K562 (cell line): ENCODE results near the gene HSPB6. TPM values are rescaled to one million over a fixed set of nuclear protein-coding genes. Genes with fewer than 3 reads are reported as not detected.

Experiments used
- ATAC-seq: fragments of 200-7000 bp; cut with Tn5 transposase; 3 replicates; pipeline ENCODE4 v1.9.1; 2020; ENCODE audit warnings: moderate library complexity
- BruUV-seq: library from RNA; stranded (reverse); fragments of 400-500 nt; replicated peaks from 2 replicates; lab custom pipeline; 2021; lab: Mats Ljungman, UMichigan
- CTCF ChIA-PET: fragments of 300-600 bp; formaldehyde crosslinking; extraction: SDS; loops from one replicate; lab custom pipeline; 2021; ENCODE audit warnings: low intra/inter-chr PET ratio; lab: Yijun Ruan, JAX
- POLR2A ChIA-PET: fragments of 300-600, 350-650 bp; sonication (Branson Sonifier 250); formaldehyde crosslinking; extraction: SDS; loops from one replicate; lab custom pipeline; 2021; ENCODE audit warnings: antibody characterized with exemption, inconsistent platforms; lab: Yijun Ruan, JAX
- DNase-seq, 4 experiments: peaks; one replicate each; pipeline versions ENCODE4 v3.0.0 to v3.0.0-alpha.2; 2011 to 2018; ENCODE audit warnings: low spot score in 3 of 4, mixed read lengths in 3 of 4; ENCODE audit errors: extremely low read depth in 1 of 4
- FAIRE-seq: peaks from 2 replicates; lab custom pipeline; 2011; peaks lifted over from hg19 to GRCh38; lab: Jason Lieb, UNC
- H2AFZ ChIP-seq: 2 replicates; pipeline ENCODE4 v1.6.0; 2011; ENCODE audit warnings: low read depth, low read length, control low read depth, inconsistent platforms
- H3K27ac ChIP-seq: fragments of 200-600 bp; 3 replicates; pipeline ENCODE4 v1.8.0; 2011; ENCODE audit warnings: low read depth, mild to moderate bottlenecking, control low read depth, inconsistent platforms, low read length, moderate library complexity, mixed read lengths; ENCODE audit errors: extremely low read depth
- H3K27me3 ChIP-seq, 2 experiments: fragments of 300-600 bp in 1 of 2; 2 replicates in 1 of 2; 3 replicates in 1 of 2; pipeline versions ENCODE4 v1.6.0 to v1.8.0; 2011; ENCODE audit warnings: inconsistent platforms in 2 of 2, low read length in 2 of 2, mild to moderate bottlenecking in 1 of 2, mixed read lengths in 1 of 2, moderate library complexity in 1 of 2; ENCODE audit not compliant: control insufficient read depth in 2 of 2, insufficient read depth in 2 of 2
- H3K36me3 ChIP-seq: fragments of 300-600 bp; 3 replicates; pipeline ENCODE4 v1.8.0; 2011; ENCODE audit warnings: mild to moderate bottlenecking, low read length, inconsistent platforms; ENCODE audit not compliant: control insufficient read depth, insufficient read depth
- H3K4me1 ChIP-seq, 2 experiments: fragments of 200-600 bp in 1 of 2; replicated peaks in 1 of 2; 2 replicates in 1 of 2; 3 replicates in 1 of 2; pipeline versions ENCODE4 v1.5.1 to v1.8.0; 2011; ENCODE audit warnings: inconsistent platforms in 2 of 2, low read length in 2 of 2, mild to moderate bottlenecking in 1 of 2, mixed read lengths in 1 of 2, moderate library complexity in 1 of 2; ENCODE audit not compliant: control insufficient read depth in 2 of 2, insufficient read depth in 2 of 2
- H3K4me2 ChIP-seq: 2 replicates; pipeline ENCODE4 v1.6.1; 2011; ENCODE audit warnings: low read length, control low read depth, inconsistent platforms, mixed read lengths; ENCODE audit not compliant: insufficient read depth
- H3K4me3 ChIP-seq: fragments of 200-600 bp; sonication (generic), shearing (Covaris generic); 2 replicates; pipeline ENCODE4 v1.5.1; 2016; ENCODE audit warnings: control low read depth, inconsistent platforms
- H3K79me2 ChIP-seq: fragments of 200-600 bp; 3 replicates; pipeline ENCODE4 v1.8.0; 2011; ENCODE audit warnings: low read length, inconsistent platforms; ENCODE audit not compliant: control insufficient read depth, insufficient read depth
- H3K9ac ChIP-seq, 2 experiments: 2 replicates each; pipeline versions ENCODE4 v1.6.0 to v1.6.1; 2011; ENCODE audit warnings: low read depth in 2 of 2, low read length in 2 of 2, control low read depth in 1 of 2, inconsistent platforms in 1 of 2, mild to moderate bottlenecking in 1 of 2, mixed read lengths in 1 of 2; ENCODE audit not compliant: insufficient read depth in 1 of 2
- H3K9me1 ChIP-seq: one replicate; pipeline ENCODE4 v1.6.0; 2011; ENCODE audit warnings: inconsistent platforms, mild to moderate bottlenecking, low read length, moderate library complexity; ENCODE audit not compliant: control insufficient read depth, insufficient read depth
- H3K9me3 ChIP-seq: replicated peaks from 2 replicates; pipeline ENCODE4 v1.5.1; 2011; ENCODE audit warnings: low read depth, low read length, inconsistent platforms; ENCODE audit not compliant: control insufficient read depth, insufficient read depth
- H4K20me1 ChIP-seq: replicated peaks from 2 replicates; pipeline ENCODE4 v1.6.1; 2011; ENCODE audit warnings: low read length, inconsistent platforms, mixed read lengths; ENCODE audit not compliant: control insufficient read depth, insufficient read depth
- BCL6 ChIP-seq: fragments of 250-450 bp; sonication (Bioruptor Pico); IDR thresholded peaks from 2 replicates; pipeline ENCODE4 v1.4.0; 2020
- HCFC1 ChIP-seq: IDR thresholded peaks from 2 replicates; pipeline ENCODE4 v1.6.1; 2012; ENCODE audit warnings: low read depth, low read length, improper control_type of control experiment
- RBFOX2 ChIP-seq: fragments of 200-400 bp; formaldehyde crosslinking; IDR thresholded peaks from 2 replicates; pipeline ENCODE4 v1.6.1; 2017; ENCODE audit warnings: low read depth, mild to moderate bottlenecking, low read length, moderate library complexity
- ZNF263 ChIP-seq: sonication (generic); formaldehyde crosslinking; IDR thresholded peaks from 2 replicates; pipeline ENCODE4 v1.8.0; 2022; ENCODE audit warnings: mild to moderate bottlenecking, missing genetic modification reagents, borderline replicate concordance
- WGBS: fragments of 100-300 bp; shearing (Covaris generic); methylation state at CpG from one replicate; pipeline ENCODE4 v1.1.6; 2016; ENCODE audit warnings: low coverage, mixed read lengths; ENCODE audit not compliant: insufficient coverage; ENCODE audit errors: missing lambda C conversion rate; 5-methylcytosine and 5-hydroxymethylcytosine counted together
- in situ Hi-C: fragments of 300-500 bp; cut with MboI; formaldehyde crosslinking; loops from 4 replicates; pipeline ENCODE4 v1.15.0; 2018; ENCODE audit warnings: inconsistent platforms, mixed read lengths
- intact Hi-C: fragments of 100-400 bp; cut with micrococcal nuclease; formaldehyde crosslinking; loops from 2 replicates; pipeline ENCODE4 v1.14.2; 2022
- polyA plus RNA-seq, 8 experiments: library from polyadenylated mRNA; depleted of rRNA in 4 of 8; stranded (reverse) in 5 of 8; unstranded in 3 of 8; fragments of >200 nt; fragmentation: Nextera tagmentation in 2 of 8; fragmentation: Illumina TruSeq in 1 of 8; extraction: Ambion mirVana in 2 of 8; extraction: Trizol in 1 of 8; gene quantifications; 2 replicates each; pipeline versions ENCODE4 v1.2.1 to v1.2.3, GENCODE V29; 2011 to 2014; ENCODE audit warnings: inconsistent platforms in 1 of 8, missing spikeins in 1 of 8
- total RNA-seq, 7 experiments: library from RNA; depleted of rRNA in 6 of 7; stranded (reverse); fragments of >200 nt in 6 of 7; fragmentation: Illumina TruSeq in 2 of 7; extraction: Trizol in 2 of 7; gene quantifications; 2 replicates each; pipeline versions ENCODE4 v1.2.1 to v1.2.3, GENCODE V29; 2011 to 2021; ENCODE audit warnings: low replicate concordance in 1 of 7
- TF ChIP-seq, protein P1 (sequence below), 2 experiments: fragments of 450-650 bp in 1 of 2; sonication (generic) in 1 of 2; formaldehyde crosslinking; conservative IDR thresholded peaks; 2 replicates each; pipeline versions ENCODE4 v1.4.0 to v1.8.1; 2020 to 2022; ENCODE audit warnings: mild to moderate bottlenecking in 1 of 2, missing genetic modification reagents in 1 of 2

Gene HSPB6
- total and polyA plus RNA-seq, 9 of the 15 experiments (the other 6 are each of a cell fraction or from before 2014, with no cell fraction given) = 0.55 TPM; not detected in 8

GRCh38 chr19:35786299-35787160 lies 29.7 kb upstream of the HSPB6 start:
- no peak for FAIRE-seq
- Histone ChIP-seq H3K9me3 (no peaks in the 10 kb centered on the region), H3K4me3 (no peak overlapping the region), H3K9ac (peak overlapping the region in 1 of 2 experiments; percentile 13; a peak in 1 of 4 replicates), H3K79me2 (no peaks in the 10 kb centered on the region), H3K4me2 (no peak overlapping the region), H3K9me1 (no peaks in the 10 kb centered on the region), H3K4me1 (peaks cover 0 to 50% of the 10 kb centered on the region in 2 experiments; a peak in 2 of 5 replicates), H3K36me3 (peaks cover 6% of the 10 kb centered on the region; the same call in 1 of the 3 replicates), H3K27ac (no peak overlapping the region), H2AFZ (no peak overlapping the region), H3K27me3 (no peaks in the 10 kb centered on the region), H4K20me1 (no peaks in the 10 kb centered on the region)
- intact Hi-C loops (no loop called here), in situ Hi-C loops (no loop called here)
- ChIA-PET POLR2A (interaction anchor here (0.5 kb wide), 1 partner anchor 38 kb away, joined by 4 read pairs; the partner anchor contains the start of gene LIN37), CTCF (no interaction called here)
- ATAC-seq = no peak
- BruUV-seq = no TSS peak
- 0 out of 2 replicates have a peak, but pooled peaks have one; percentile 18 for TF ChIP-seq RBFOX2
- TF ChIP-seq BCL6 (CRISPR knock-in tag) = no peak
- peak; percentile 79 for TF ChIP-seq ZNF263
- WGBS = 74% methylated on average over 22 of the region's 31 CpGs
- no peak for DNase-seq

GRCh38 chr19:35785339-35785627 lies 28.5 kb upstream of the HSPB6 start:
- H2AFZ ChIP-seq = no peak overlapping the region
- no peak overlapping the region for H3K27ac ChIP-seq
- H3K4me1 ChIP-seq = peaks cover 0 to 41% of the 10 kb centered on the region in 2 experiments; a peak in 1 of 5 replicates
- FAIRE-seq = no peak
- H3K79me2 ChIP-seq = no peaks in the 10 kb centered on the region
- 86% methylated on average over 7 of the region's 10 CpGs for WGBS
- no peaks in the 10 kb centered on the region for H3K27me3 ChIP-seq
- H3K9me1 ChIP-seq = no peaks in the 10 kb centered on the region
- intact Hi-C loops = no loop called here
- ChIA-PET POLR2A (interaction anchor here (0.6 kb wide), 1 partner anchor 90 kb away, joined by 3 read pairs; no protein-coding TSS in a partner anchor), CTCF (no interaction called here)
- no peak overlapping the region for H3K9ac ChIP-seq
- BruUV-seq = no TSS peak
- TF ChIP-seq, protein P1, sequence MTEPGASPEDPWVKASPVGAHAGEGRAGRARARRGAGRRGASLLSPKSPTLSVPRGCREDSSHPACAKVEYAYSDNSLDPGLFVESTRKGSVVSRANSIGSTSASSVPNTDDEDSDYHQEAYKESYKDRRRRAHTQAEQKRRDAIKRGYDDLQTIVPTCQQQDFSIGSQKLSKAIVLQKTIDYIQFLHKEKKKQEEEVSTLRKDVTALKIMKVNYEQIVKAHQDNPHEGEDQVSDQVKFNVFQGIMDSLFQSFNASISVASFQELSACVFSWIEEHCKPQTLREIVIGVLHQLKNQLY (CRISPR knock-in tag; conservative IDR thresholded peaks at IDR 0.05) = no peak
- TF ChIP-seq HCFC1 = no peak
- peak; percentile 2; the same call in 1 of the 2 replicates for TF ChIP-seq RBFOX2
- TF ChIP-seq, all 486 proteins: peak for 1
- Histone ChIP-seq H4K20me1 (no peaks in the 10 kb centered on the region), H3K4me3 (no peak overlapping the region), H3K4me2 (no peak overlapping the region), H3K36me3 (peaks cover 7% of the 10 kb centered on the region; the same call in 1 of the 3 replicates), H3K9me3 (no peaks in the 10 kb centered on the region)
- DNase-seq (no peak), ATAC-seq (no peak)
- in situ Hi-C loops = no loop called here
